Measurements from ENCODE around the gene PFAS.

Gene PFAS

DNA sequence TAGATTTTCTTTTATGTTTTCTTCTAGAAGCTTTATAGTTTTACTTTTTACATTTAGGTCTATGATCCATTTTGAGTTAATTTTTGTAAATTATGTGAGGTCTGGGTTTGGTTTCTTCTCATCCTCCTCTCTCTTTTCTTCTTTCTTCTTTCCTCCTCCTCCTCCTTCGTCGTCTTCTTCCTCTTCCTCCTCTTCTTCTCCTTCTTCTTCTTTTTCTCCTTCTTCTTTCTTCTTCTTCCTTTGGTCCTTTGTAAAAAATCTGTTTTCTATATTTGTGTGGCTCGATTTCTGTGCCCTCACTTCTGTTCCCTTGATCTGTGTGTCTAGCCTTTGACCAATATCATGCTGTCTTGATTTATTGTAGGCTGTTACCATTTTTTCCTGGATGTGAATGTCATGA is 51.1 kb downstream of the PFAS start:
- DNase-seq (ENCODE audit: low spot score), result no peak
- POLR2A ChIA-PET (ENCODE audit: low non-redundant PET), result no interaction called here
- TF ChIP-seq, protein P1, sequence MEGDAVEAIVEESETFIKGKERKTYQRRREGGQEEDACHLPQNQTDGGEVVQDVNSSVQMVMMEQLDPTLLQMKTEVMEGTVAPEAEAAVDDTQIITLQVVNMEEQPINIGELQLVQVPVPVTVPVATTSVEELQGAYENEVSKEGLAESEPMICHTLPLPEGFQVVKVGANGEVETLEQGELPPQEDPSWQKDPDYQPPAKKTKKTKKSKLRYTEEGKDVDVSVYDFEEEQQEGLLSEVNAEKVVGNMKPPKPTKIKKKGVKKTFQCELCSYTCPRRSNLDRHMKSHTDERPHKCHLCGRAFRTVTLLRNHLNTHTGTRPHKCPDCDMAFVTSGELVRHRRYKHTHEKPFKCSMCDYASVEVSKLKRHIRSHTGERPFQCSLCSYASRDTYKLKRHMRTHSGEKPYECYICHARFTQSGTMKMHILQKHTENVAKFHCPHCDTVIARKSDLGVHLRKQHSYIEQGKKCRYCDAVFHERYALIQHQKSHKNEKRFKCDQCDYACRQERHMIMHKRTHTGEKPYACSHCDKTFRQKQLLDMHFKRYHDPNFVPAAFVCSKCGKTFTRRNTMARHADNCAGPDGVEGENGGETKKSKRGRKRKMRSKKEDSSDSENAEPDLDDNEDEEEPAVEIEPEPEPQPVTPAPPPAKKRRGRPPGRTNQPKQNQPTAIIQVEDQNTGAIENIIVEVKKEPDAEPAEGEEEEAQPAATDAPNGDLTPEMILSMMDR (conservative IDR thresholded peaks at IDR 0.05; ENCODE audit: low read depth), result no peak
- H3K27ac ChIP-seq, result no peak overlapping the region
- CTCF ChIA-PET, result interaction anchor here (0.6 to 1.4 kb wide), 4 partner anchors 13 to 189 kb away, joined by 3 to 4 read pairs (median 4); no protein-coding TSS in a partner anchor

DNA sequence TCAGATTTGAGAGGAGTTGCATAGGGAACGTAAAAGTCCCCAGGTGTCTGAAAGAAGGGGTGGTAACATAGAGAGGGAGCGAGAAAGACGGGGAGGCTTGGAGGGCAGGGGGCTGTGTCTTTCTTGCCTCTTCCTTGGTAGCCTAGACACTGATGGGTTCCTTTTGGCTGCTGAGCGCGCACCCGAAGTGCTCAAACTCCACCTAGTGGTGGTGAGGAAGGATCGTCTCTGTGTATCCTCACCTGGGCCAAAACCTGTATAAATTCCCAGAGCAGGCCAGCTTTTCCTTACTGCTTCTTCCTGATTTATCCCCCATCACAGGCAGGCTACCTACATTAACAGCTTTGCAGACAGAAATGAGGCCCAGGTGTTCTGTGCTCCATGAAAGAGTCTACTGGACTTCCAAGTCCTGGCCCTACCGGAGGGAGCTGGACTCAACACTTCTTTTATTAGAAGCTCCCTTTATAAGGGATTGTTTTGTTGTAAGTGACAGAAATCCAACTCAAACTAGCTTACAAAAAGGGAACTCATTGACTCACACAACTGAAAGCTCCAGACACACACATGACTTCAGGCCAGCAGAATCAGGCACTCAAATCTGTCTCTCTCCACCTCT is 51.6 kb downstream of the PFAS start:
- CTCF ChIA-PET, result interaction anchor here (0.6 to 1.4 kb wide), 13 partner anchors 8 to 642 kb away, joined by 3 to 5 read pairs (median 3); partner anchors contain the start of gene ARHGEF15
- peak; percentile 84 for DNase-seq (ENCODE audit: low spot score)
- TF ChIP-seq, protein P1 (conservative IDR thresholded peaks at IDR 0.05; ENCODE audit: low read depth), result peak; percentile 87

DNA sequence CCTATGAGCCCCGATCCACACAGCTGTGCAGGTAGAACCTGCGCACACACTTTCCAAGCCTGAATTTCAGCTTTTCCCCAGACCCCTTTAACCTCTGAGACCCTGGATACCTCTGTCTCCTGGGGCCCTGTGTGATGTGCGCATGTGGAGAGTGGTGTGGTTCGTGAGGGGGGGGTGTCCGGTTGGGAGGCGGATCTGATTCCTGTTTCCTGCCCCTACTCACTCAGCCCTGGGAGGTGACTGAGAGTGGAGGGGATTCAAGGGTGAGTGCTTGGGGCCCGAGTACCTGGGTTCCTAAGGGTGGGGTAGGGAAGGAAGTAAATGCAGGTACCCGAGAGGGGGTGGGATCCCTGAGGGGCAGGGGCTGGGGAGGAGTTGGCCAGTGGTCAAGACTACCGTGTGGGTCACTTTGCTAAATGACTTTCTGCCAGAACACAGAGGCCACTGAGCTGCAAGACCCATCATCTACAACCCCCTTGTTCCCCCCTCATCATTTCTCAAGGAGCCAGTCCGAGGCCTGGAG is 61.6 kb downstream of the PFAS start:
- CTCF ChIA-PET, result interaction anchor here (1.0 kb wide), 1 partner anchor 10 kb away, joined by 3 read pairs; no protein-coding TSS in a partner anchor
- POLR2A ChIA-PET (ENCODE audit: low non-redundant PET), result no interaction called here
- no peak for DNase-seq (ENCODE audit: low spot score)

More for the DNA sequence above, 51.6 kb downstream of the PFAS start:
- POLR2A ChIA-PET (ENCODE audit: low non-redundant PET), result interaction anchor here (0.8 kb wide), 1 partner anchor 53 kb away, joined by 3 read pairs; the partner anchor contains the start of gene CTC1
- no peak overlapping the region for H3K27ac ChIP-seq

DNA sequence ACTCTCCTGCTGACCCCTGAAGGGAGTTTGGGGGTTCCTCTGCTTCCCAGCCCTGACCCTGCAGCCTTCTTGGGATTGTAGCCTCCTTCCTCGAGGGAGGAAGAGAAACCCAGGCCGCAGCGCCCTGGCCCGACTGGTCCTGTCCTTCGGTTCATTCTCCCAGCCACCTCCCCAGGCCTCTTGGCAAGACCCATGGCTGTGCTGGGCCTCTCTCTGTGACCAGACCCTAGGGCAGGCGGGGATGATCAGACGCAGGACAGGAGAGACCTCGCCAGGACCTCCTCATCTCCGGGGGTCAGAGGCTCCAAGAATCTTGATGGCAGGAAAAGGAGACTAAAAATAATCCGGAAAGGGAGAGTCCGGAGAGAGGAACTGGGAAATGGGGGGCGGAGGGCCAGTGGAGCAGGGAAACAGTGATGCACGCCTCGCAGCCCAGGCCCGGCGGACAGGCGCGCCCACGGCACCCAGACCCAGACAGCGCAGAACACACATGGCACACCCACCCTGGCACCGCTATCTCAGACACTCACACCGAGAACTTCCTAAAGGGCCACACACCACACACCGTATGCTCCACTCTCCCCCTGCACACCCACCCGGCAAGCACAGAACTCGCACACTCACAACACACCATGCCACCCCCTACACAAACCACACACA is 62.2 kb downstream of the PFAS start:
- DNase-seq (ENCODE audit: low spot score), result no peak
- CTCF ChIA-PET, result no interaction called here
- TF ChIP-seq, protein P1 (conservative IDR thresholded peaks at IDR 0.05; ENCODE audit: low read depth), result no peak
- no peak overlapping the region for H3K27ac ChIP-seq
- POLR2A ChIA-PET (ENCODE audit: low non-redundant PET), result no interaction called here

More for the DNA sequence above, 61.6 kb downstream of the PFAS start:
- TF ChIP-seq, protein P1 (conservative IDR thresholded peaks at IDR 0.05; ENCODE audit: low read depth), result no peak
- H3K27ac ChIP-seq, result no peak overlapping the region

DNA sequence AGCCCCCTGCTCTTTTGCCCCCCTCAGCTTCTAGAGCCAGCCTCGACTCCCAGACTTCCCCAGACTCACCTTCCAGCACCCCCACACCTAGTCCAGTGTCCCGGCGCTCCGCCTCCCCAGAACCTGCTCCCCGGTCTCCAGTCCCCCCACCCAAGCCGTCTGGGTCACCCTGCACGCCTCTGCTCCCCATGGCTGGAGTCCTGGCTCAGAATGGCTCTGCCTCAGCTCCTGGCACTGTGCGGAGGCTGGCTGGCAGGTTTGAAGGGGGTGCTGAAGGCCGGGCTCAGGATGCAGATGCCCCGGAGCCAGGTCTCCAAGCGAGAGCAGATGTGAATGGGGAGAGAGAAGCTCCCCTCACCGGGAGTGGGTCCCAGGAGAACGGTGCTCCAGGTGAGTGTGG is 63.2 kb downstream of the PFAS start:
- POLR2A ChIA-PET (ENCODE audit: low non-redundant PET), result no interaction called here
- DNase-seq (ENCODE audit: low spot score), result no peak
- CTCF ChIA-PET, result interaction anchor here (1.6 kb wide), 1 partner anchor 12 kb away, joined by 3 read pairs; no protein-coding TSS in a partner anchor
- no peak overlapping the region for H3K27ac ChIP-seq
- TF ChIP-seq, protein P1 (conservative IDR thresholded peaks at IDR 0.05; ENCODE audit: low read depth), result no peak

DNA sequence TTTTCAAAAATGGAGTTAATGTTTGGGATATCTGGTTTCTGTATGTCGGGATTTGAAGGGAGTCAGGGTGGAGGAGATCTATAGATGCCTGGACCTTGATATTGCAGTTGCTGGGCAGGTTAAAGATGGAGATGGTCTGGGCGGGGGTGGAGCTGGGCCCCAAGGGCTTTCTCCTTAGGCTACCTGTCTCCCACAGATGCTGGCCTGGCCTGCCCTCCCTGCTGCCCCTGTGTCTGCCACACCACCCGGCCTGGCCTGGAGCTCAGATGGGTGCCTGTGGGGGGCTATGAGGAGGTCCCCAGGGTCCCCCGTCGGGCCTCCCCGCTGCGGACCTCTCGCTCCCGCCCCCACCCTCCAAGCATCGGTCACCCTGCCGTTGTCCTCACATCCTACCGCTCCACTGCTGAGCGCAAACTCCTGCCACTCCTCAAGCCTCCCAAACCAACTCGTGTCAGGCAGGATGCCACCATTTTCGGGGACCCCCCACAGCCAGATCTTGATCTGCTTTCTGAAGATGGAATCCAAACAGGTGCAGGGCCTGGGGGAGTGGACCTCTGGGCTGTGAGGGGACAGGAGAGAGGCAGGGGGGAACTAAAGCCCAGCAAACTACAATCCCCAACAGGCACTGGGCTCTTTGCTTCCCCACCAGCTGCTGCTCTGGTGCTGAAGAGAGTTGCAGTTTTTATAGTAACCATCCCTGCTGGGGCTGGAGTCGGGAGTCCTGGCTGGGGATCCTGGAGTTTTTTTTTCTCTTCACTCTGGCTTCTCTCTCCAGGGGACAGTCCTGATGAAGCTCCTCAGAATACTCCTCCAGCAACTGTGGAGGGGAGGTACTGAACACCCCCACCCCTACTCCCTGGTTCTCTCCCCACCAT is 63.9 kb downstream of the PFAS start:
- CTCF ChIA-PET, result interaction anchor here (0.6 to 1.6 kb wide), 2 partner anchors 12 to 219 kb away, joined by 3 read pairs; no protein-coding TSS in a partner anchor
- H3K27ac ChIP-seq, result no peak overlapping the region
- POLR2A ChIA-PET (ENCODE audit: low non-redundant PET), result no interaction called here
- TF ChIP-seq, protein P1 (conservative IDR thresholded peaks at IDR 0.05; ENCODE audit: low read depth), result no peak
- DNase-seq (ENCODE audit: low spot score), result no peak
